Ovary (tissue), 9 donors: Measurements from ENCODE around the gene PTPN9. TPM values are rescaled to one million over a fixed set of nuclear protein-coding genes. Genes with fewer than 3 reads are reported as not detected.

Experiments
- DNase-seq, 5 donors: peaks; one replicate each; pipeline ENCODE4 v3.0.0-alpha.2; 2019 to 2020
- H3K27ac ChIP-seq, 2 donors: fragments of 200-600 bp; one replicate each; pipeline versions ENCODE4 v1.5.1 to v1.8.0; 2019 to 2022
- H3K27me3 ChIP-seq: fragments of 200-600 bp; one replicate; pipeline ENCODE4 v1.8.0; 2022
- H3K36me3 ChIP-seq: fragments of 200-600 bp; sonication (generic); one replicate; pipeline ENCODE4 v1.5.1; 2019
- H3K4me1 ChIP-seq: one replicate; pipeline ENCODE4 v1.8.1; 2013; ENCODE audit warnings: mild to moderate bottlenecking, moderate library complexity; ENCODE audit not compliant: insufficient read depth
- H3K4me3 ChIP-seq: fragments of 200-600 bp; sonication (generic); one replicate; pipeline ENCODE4 v1.5.1; 2017
- H3K9me3 ChIP-seq, 2 donors: fragments of 200-600 bp in 1 of 2; sonication (generic) in 1 of 2; one replicate each; pipeline versions ENCODE4 v1.5.1 to v1.8.1; 2013 to 2019; ENCODE audit warnings: mild to moderate bottlenecking in 1 of 2, moderate library complexity in 1 of 2
- CTCF ChIP-seq, 3 donors: fragments of 450-650 bp in 2 of 3; fragments of 200-600 bp in 1 of 3; IDR thresholded peaks; one replicate each; pipeline versions ENCODE4 v1.5.1 to v1.8.0; 2016 to 2022; ENCODE audit warnings: antibody characterized with exemption in 3 of 3, mild to moderate bottlenecking in 1 of 3
- EP300 ChIP-seq: sonication (generic); formaldehyde crosslinking; IDR thresholded peaks from one replicate; pipeline ENCODE4 v1.6.1; 2017; ENCODE audit warnings: antibody characterized with exemption
- POLR2A ChIP-seq: fragments of 450-650 bp; IDR thresholded peaks from one replicate; pipeline ENCODE4 v1.6.1; 2017; ENCODE audit warnings: antibody characterized with exemption, mild to moderate bottlenecking, moderate library complexity
- WGBS, 3 donors: extraction: QIAGEN DNeasy Blood & Tissue Kit in 1 of 3; methylation state at CpG; one replicate each; pipeline versions ENCODE4 v1.1.5 to v1.1.7; 2013 to 2017; 5-methylcytosine and 5-hydroxymethylcytosine counted together
- intact Hi-C, 4 donors: fragments of 100-400 bp; cut with DNase I; formaldehyde crosslinking; loops; one replicate each; pipeline versions ENCODE4 v1.11.0 to v1.15.1; 2022 to 2023
- polyA plus RNA-seq, 2 donors: library from polyadenylated mRNA; stranded (reverse); fragments of 200-250 nt in 1 of 2; fragments of 350-450 nt in 1 of 2; fragmentation: Illumina TruSeq in 1 of 2; extraction: RNeasy Lipid Tissue Mini Kit (QIAGEN cat#74804) in 1 of 2; gene quantifications; one replicate each; pipeline ENCODE4 v1.2.3, GENCODE V29; 2013 to 2014
- total RNA-seq, 7 donors: library from RNA; depleted of rRNA in 2 of 7; stranded (reverse); fragments of >200 nt in 2 of 7; fragmentation: NEBNext Ultra II Directional in 3 of 7; extraction: Animal tissue kit (Norgen Biotek cat#: 25700) in 3 of 7; gene quantifications; one replicate each; pipeline versions ENCODE4 v1.1.0 to v1.2.4, GENCODE V29; 2016 to 2023
- donor health status: DM: no; HTN: no; CAD: no; lungs with moderate emphysema.
- donor health status: DM: no; HTN: no; CAD: no.
- donor health status: Bipolar disorder and iron deficiency.
- donor health status: DM: yes; HTN: yes; CAD: no.
- donor health status: DM: no; HTN: no; CAD: no.
- donor health status: DM: yes; HTN: yes; CAD: no.

PTPN9 gene
- total and polyA plus RNA-seq, 9 donors, result 12.2 to 34.8 (median 21.8) TPM

- DNase-seq, result peak in 1 of 5 donors; percentile 11
- Histone ChIP-seq H3K36me3 (no peaks in the 10 kb centered on the region), H3K27ac (peak overlapping the region in 1 of 2 donors; percentile 80), H3K9me3 (no peaks in the 10 kb centered on the region), H3K4me3 (peak overlapping the region; percentile 70), H3K27me3 (no peaks in the 10 kb centered on the region), H3K4me1 (peaks cover 1% of the 10 kb centered on the region)
- intact Hi-C loops, result no loop called here
- 3 to 4% (median 3%) methylated on average over 13 of the region's 13 CpGs for WGBS, 3 donors
- TF ChIP-seq CTCF (IDR thresholded peaks at IDR 0.05) (no peak), POLR2A (no peak), EP300 (no peak)
These were observed 1.5 kb downstream of the PTPN9 start for GRCh38 chr15:75577401-75578172.

DNA sequence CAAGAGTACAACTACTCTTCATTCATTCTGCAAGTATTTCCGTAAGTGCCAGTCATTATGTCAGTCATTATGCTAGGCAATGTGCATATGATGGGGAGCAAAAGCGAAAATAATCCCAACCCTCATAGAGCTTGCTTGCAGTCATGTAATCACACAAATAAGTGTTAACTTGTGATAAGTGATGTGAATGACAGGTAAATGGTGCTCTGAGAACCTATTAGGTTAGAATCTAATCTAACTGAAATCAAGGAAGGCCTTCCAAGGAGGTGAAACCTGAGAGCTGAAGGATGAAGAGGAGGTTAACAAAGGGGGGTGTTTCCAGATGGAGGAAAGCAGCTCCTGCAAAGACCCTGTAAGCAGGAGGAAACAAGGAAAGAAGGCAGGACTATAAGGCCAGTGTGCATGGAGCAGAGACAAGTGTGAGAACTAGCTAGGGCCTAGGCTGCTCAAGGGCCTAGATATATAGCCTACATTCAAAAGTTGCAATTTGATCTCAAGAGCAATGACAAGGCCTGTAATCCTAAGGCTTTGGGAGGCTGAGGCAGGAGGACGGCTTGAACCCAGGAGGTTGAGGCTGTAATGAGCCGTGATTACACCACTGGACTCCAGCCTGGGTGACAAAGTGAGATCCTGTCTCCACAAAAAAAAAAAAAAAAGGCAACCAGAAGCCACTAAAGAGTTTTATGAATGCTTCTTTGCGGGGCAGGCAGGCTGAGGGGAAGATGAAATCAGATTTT is 5.3 kb downstream of the PTPN9 start:
- 95 to 97% (median 97%) methylated on average over 5 of the region's 5 CpGs for WGBS, 3 donors
- H3K4me3 ChIP-seq, result no peak overlapping the region
- H3K9me3 ChIP-seq, result no peaks in the 10 kb centered on the region
- TF ChIP-seq POLR2A (no peak), EP300 (no peak), CTCF (IDR thresholded peaks at IDR 0.05) (no peak)
- H3K27ac ChIP-seq, result no peak overlapping the region
- H3K27me3 ChIP-seq, result no peaks in the 10 kb centered on the region
- peaks cover 1% of the 10 kb centered on the region for H3K4me1 ChIP-seq
- DNase-seq, result no peak
- no peaks in the 10 kb centered on the region for H3K36me3 ChIP-seq
- intact Hi-C loops, result no loop called here

DNA sequence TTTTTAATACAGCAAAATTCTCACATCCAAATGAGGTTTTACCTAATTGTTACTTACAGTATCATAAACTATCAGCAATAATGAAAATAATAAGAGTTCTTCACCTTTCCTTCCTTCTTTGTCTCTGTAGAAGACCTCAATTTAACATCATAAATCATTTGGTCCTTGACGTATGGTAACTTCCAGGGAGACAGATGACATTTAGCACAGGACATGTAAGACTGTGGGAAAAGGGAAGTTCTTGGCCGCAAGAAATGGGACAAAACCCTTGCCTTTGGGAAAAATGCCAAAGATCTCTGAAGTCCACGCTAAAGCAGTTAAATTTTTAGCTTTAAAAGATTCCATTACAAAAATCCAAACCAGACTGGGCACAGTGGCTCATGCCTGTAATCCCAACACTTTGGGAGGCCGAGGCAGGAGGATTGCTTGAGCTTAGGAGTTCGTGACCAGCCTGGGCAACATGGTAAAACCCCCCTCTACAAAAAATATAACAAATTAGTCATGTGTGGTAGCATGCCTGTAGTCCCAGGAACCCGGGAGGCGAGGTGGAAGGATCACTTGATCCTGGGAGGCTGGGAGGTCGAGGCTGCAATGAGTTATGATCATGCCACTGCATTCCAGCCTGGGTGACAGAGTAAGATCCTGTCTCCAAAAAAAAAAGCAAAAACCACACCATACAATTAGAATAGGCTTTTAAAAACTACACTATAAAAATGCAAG is 8.8 kb downstream of the PTPN9 start:
- H3K27me3 ChIP-seq, result no peaks in the 10 kb centered on the region
- no peak for TF ChIP-seq POLR2A
- DNase-seq, result no peak
- peaks cover 1% of the 10 kb centered on the region for H3K4me1 ChIP-seq
- H3K27ac ChIP-seq, result no peak overlapping the region
- intact Hi-C loops, result no loop called here
- no peaks in the 10 kb centered on the region for H3K36me3 ChIP-seq
- WGBS, 3 donors, result 79 to 85% (median 82%) methylated on average over 8 of the region's 8 CpGs
- no peaks in the 10 kb centered on the region for H3K9me3 ChIP-seq
- no peak overlapping the region for H3K4me3 ChIP-seq

GRCh38 chr15:75565062-75565970 is 13.8 kb downstream of the PTPN9 start:
- no peak for DNase-seq
- Histone ChIP-seq H3K4me3 (no peak overlapping the region), H3K4me1 (no peaks in the 10 kb centered on the region), H3K9me3 (no peaks in the 10 kb centered on the region), H3K27me3 (no peaks in the 10 kb centered on the region), H3K36me3 (no peaks in the 10 kb centered on the region), H3K27ac (no peak overlapping the region)
- TF ChIP-seq POLR2A (no peak), EP300 (no peak), CTCF (IDR thresholded peaks at IDR 0.05) (no peak)
- intact Hi-C loops, result no loop called here
- 84 to 92% (median 92%) methylated on average over 3 of the region's 3 CpGs for WGBS, 3 donors
